HG03442 (cell line): ENCODE results near the gene TEX55.
"Not testable (repeated sequence)": the region's sequence is repeated elsewhere in the genome, so short reads cannot be mapped to it uniquely, and the experiment has no call there.

Experiments
- ATAC-seq: cut with Tn5 transposase; IDR thresholded peaks from one replicate; pipeline ENCODE4 v1.9.1; 2021; ENCODE audit warnings: mild to moderate bottlenecking, moderate library complexity; ENCODE audit not compliant: unreplicated experiment

TEX55 gene

DNA sequence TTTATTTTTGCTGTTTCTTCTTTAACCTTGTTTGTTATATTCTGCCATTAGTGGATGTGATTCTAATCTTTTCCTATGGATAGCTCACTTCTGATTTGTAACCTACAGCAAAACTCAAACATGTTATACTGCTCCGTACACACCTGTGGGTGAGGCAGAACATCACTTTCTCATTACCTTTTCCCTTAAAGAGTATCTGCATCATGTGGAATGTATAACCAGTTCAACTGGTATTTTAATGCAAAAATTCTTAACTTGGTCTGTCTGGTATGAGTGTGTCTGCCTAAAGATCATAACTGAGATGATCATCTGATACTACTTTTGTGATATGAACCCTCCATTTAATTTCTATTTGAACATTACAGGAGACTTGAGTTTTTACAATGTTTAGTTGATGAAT, 14.4 kb downstream of the TEX55 start:
- ATAC-seq = no peak

GRCh38 chr3:119160815-119161214, 14.8 kb downstream of the TEX55 start:
- no peak for ATAC-seq

- no peak for ATAC-seq
Observed at GRCh38 chr3:119161240-119161639, 15.3 kb downstream of the TEX55 start.

GRCh38 chr3:119164745-119165144, 18.8 kb downstream of the TEX55 start:
- ATAC-seq = not testable (repeated sequence)

GRCh38 chr3:119170821-119171220, 24.9 kb downstream of the TEX55 start:
- no peak for ATAC-seq

GRCh38 chr3:119173325-119173724, 27.4 kb downstream of the TEX55 start, which contains the start of gene UPK1B:
Gene UPK1B, plus strand, starts transcription at chr3:119173598. Its CDS starts 13,144 bp downstream, at chr3:119186742.
- ATAC-seq = no peak

DNA sequence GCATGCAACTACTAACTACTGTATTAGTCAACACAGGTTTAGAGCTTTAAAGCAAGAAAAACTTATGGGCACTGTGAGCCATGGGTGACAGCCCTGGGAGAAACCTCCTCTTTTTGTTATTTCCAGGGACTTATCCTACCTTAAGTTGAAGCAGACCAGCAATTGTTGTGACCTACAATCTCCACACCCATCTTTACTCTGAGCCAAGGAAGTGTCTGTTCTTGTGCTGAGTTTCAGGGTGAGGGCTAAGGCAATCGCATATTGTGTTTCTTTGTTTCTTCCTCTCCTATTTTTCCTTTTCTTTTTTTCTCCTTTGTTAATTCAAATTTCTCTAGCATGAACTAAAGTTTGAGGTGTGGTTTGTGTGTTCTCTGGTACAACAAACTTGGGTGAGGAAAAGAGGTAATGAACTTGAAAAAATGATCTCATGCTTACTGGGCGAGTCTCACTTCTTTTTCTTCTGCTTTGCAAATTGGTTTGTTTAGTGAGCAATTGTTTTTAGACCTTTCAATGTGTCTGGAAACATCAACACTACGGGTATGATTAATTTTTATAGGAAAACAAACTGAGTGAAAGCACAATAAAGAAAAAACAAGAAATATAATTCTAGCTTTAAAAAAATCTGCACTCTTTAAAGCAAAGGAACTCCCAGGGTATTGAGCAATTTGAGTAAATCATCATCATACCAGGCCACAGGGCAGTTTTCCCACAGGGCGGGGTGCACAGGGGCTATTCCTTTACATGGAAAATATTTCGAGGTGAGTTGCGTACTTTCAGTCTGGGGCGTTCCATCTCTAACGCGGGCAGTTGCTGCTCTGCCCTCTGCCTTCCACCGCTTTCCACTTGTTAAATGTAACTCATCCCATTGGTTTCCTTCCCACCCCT, 30.1 kb downstream of the TEX55 start:
- no peak for ATAC-seq

DNA sequence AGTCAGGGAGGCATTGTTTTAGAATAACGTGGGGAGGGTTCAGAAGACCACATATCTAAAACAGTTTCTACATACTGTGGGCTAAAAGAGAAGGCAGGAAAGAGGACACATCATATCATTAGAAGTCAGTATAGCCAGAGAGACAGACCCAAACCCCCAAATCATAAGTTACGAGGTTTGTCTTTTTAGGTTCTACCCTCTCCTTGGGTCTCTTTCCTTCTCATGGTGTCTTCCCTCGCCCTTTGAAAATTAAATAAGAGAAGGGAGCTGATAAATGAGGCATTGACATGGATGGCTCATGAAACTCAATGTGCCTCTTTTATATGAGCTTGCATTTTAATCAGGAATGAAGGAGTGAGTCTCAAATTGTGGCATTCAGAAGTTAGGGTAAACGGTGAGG, 30.8 kb downstream of the TEX55 start:
- ATAC-seq = no peak

GRCh38 chr3:119177321-119177720, 31.4 kb downstream of the TEX55 start:
- no peak for ATAC-seq

GRCh38 chr3:119181765-119182164, 35.8 kb downstream of the TEX55 start:
- no peak for ATAC-seq

DNA sequence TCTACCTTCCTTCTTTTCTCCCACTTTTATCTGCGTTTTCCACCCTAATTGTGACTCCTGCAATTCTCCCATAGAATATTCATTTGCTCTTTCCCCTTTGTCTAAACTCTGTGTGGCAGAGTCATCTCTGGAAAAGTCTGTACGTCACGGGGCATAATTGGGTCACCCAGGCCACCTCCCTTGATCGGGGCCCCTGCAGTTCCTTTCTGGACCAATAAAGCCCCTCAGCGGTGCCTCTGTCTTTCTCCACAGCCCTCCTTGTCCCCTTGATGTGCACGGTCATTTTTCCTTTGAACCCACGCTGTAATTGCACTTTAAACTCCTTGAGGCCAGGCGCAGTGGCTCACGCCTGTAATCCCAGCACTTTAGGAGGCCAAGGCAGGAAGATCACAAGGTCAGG, 38.1 kb downstream of the TEX55 start:
- ATAC-seq = no peak

DNA sequence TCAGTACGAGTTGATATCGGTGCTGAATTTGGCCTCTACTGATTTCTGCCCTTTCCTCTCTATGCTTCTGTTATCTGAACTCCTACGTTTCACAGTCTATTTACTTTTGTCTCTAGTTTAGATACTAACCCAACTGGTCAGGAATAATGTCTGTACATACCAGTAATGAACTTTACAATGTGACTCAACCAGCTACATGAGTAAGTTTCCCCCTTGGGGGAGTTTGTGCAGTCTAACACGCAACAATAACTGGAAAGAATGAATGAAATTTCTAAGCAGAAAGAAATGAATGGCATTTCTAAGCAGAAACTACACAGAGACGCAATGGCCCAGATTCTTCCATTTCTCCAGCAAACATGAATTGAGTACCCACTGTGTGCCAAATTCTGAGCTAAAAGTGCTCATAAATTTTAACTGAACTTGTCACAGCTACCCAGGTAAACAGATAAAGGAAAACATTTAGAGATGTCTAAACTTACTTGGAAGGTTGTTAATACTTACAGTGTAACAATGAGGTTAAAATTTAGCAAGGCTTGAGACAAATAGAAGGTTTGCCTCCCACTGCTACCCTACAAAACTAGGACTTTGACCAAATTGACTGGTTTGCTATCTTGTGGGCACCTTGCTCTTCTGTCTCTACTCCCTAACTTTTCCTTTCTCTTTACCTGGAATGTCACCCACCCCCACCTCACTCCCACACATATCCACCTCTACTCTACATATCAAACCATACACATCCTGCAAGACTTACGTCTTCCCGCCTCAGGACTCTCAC, 39.0 kb downstream of the TEX55 start:
- no peak for ATAC-seq

DNA sequence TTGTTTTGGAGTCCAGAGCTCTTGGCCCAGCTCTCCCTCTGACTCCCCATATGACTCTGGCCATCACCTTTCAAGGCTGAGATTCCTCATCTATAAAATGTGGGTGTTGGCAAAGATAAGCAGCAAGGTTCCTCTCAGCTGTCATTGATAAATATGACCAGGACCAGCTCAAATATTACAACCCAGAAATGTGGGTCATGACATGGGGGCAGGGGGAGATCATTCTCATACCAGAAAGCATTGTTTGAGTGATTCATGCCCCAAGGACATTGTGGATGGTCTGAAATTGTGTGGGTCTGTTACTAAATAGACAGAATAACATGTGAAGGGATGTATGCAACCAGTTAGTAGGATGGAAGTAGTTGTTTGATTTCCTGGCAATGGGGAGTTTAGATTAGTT, 41.3 kb downstream of the TEX55 start:
- ATAC-seq = no peak

DNA sequence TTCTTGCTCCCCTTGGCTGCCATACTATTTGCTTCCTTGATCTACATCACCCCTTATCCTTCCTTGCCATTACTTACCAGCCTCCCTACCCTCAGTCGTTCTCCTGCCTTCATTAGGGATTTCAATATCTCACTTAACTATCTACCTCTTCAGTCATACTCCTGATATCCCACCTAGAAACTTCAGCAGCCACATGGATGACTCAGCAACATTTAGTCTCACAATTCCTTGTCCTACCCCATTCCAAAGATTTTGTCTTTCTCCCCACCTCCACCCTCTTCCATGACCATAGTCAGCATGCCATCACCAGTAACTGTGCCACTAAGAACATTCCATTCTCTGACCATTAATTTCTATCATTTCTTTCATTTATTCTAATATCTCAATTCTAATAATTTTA, 45.8 kb downstream of the TEX55 start:
- no peak for ATAC-seq

DNA sequence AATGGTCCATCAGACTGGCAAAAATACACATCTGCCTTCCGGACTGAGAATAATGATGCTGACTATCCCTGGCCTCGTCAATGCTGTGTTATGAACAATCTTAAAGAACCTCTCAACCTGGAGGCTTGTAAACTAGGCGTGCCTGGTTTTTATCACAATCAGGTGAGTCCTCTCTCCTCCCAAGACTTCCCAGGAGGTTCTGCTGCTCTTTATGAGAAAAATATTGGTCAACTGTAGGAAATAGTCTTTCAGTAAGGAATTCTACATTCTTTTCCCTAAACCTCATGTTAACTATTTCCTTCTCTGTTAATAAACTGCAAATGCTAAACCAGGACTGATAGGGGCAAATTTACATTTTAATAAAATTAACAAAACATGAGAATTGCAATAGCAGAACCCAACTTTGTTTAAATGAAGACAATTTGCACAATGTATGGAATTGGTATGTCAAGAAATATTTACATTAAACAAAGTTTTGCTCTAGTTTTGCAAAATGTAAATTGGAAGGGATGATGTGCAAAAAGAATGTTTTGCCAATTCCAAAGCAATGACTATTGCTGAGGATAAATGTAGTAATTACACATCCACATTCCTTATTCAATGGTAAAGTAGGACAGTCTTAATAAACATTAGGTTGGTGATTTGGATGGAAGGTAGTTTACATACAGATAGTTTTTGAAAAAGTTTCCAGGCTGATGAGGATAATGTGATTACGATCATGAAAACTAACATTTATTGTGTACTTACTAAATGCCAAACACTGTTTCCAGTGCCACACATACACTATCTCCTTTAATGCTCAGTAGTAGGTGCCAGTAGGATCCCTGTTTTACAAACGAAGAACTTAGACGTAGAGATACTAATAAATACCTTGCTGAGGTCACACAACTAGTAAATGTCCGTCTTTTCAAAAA, 48.5 kb downstream of the TEX55 start:
- ATAC-seq = no peak

- no peak for ATAC-seq
Observed at GRCh38 chr3:119195151-119195476, 49.1 kb downstream of the TEX55 start.

- ATAC-seq = no peak
Observed at GRCh38 chr3:119195911-119196310, 49.9 kb downstream of the TEX55 start.
